ENCODE measurements around the gene INS.

GRCh38 chr11:2133241-2134021 is 27.6 kb downstream of the INS start:
- no peak for TF ChIP-seq CTCF (IDR thresholded peaks at IDR 0.05)
- no peak for TF ChIP-seq POLR2A (IDR thresholded peaks at IDR 0.05)

Measured in esophagus squamous epithelium (tissue), 4 donors.